ENCODE results near the gene ZNF32.
"Not testable (repeated sequence)": the region's sequence is repeated elsewhere in the genome, so short reads cannot be mapped to it uniquely, and the experiment has no call there.

ZNF32 gene

DNA sequence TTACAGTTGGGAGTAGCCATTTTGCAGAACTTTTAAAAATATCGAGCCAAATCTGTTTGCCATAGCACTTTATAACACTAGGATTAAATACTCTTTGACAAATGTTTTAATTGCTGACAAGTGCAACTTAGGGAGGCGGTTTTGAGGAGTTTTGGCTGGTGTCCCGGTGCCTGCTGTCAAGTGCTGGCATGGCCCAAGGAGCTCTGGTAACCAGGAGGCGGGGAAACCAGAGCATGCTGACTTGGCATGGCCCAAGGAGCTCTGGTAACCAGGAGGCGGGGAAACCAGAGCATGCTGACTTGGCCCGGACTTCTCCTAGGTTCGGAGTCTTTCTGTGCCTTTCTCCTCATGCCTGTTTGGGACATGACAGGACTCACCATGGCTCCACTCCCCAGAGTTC lies 30.8 kb upstream of the ZNF32 start:
- DNase-seq: no peak

DNA sequence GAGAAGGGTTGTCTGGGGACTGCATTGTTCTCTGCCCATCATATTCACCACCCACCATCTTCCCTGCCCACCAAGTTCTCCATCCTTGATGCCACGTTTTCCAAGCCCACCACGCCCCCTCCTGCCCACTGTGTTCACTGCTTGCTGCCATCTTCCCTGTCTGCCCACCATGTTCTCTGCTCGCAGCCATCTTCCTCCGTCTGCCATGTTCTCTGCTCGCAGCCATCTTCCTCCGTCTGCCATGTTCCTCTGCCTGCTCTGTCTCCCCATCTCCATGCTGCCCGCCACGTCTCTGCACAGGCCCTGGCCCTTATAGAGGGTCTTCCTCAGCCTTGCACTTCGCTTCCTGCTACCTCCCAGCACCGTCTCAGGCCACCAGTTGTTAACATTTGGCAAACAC lies 30.0 kb upstream of the ZNF32 start:
- no peak for DNase-seq

- no peak for DNase-seq
Observed at GRCh38 chr10:43676901-43677300, 28.2 kb upstream of the ZNF32 start.

DNA sequence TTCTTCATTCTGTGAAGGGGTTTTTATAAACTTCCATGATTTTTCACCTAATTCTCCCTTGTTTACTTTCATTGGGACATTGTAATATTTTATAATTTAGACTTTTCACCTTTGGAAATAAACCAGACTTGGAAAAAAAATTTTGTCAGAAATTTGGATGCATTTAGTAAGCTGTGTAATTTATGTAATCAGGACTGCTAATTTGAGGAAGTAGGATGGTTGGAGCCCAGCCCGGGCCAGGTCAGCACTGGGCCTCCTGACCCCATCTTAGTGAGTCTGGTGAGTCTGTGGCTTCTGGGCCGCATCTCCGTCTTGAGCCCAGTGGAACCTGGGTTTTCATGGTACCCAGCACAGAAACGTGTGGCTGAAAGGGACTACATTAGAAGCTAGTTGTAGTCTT lies 27.6 kb upstream of the ZNF32 start:
- DNase-seq: no peak

DNA sequence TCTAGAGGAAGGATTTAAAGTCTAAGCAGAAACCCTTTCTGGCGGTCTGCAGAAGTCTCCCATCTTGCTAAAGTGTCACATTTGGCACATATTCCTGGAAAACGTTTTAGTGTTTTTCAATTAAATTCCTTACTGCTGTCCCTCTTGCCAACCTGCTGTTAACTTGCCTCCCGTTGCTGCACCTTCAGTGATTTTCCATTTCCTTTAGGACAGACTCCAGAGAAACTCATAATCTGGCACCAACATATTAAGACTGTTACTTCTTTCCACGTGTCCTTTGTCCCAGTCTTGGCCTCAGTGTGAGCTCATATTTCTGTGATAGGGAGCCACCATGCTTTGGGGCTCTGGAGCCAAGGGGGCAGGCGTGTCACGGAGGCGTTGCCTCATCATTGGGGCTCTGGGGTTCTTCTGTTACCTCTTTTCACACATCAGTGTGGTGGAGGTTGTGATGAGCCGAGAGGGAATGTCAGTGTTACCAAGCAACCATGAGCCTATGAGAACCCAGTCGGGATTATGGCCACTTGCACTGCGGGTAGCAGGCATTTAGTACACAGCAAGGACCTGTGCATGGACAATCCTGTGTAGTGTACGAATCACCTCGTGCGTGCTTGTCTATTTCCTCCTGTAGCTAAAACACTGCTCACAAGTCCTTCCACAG lies 26.0 kb upstream of the ZNF32 start:
- DNase-seq: no peak

- DNase-seq: no peak
Observed at GRCh38 chr10:43673471-43673870, 24.8 kb upstream of the ZNF32 start.

- peak; percentile 9 for DNase-seq
Observed at GRCh38 chr10:43671659-43672531, 23.2 kb upstream of the ZNF32 start.

DNA sequence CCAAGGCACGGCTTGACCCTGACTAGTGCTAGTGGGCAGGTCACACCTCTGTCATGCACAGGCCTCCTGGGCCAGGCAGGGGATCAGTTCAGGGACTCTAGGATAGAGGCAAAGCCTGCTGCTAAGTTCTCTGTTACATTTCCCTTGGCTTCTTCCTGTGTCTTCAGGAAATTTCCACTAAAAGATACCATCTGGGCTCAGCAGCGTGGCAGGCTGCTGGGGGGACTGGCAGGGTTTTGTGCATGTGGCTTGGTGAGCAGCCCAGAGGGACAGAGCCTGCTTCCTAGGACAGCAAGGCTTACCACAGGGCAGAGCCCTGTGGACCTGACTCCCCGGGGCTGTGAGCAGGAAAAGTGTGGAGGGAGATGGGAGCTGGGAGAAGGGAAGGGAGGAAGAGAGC lies 20.7 kb upstream of the ZNF32 start:
- DNase-seq: no peak

GRCh38 chr10:43667761-43668386 lies 19.2 kb upstream of the ZNF32 start:
- no peak for DNase-seq

GRCh38 chr10:43667317-43667731 lies 18.6 kb upstream of the ZNF32 start:
- DNase-seq: no peak

- no peak for DNase-seq
Observed at GRCh38 chr10:43666552-43666951, 17.9 kb upstream of the ZNF32 start.

DNA sequence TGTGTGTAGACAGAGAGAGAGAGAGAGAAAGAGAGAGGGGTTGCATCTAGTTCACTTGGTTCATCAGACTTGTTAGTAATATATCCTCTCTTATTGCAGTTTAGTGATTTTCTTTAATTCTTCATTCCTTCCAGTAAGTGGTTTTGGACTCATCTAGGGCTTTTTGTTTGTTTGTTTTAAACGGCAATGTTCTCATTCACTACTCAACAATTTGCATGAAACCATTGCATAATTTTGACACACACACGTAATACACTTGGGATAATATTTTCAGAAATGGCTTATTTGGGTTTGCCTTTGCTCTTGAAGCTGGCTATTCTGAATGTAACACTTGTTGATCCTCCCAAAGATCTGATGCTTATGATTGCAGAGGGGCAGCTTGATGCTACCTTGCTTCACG lies 16.4 kb upstream of the ZNF32 start:
- no peak for DNase-seq

GRCh38 chr10:43658227-43658626 lies 9.5 kb upstream of the ZNF32 start:
- no peak for DNase-seq

DNA sequence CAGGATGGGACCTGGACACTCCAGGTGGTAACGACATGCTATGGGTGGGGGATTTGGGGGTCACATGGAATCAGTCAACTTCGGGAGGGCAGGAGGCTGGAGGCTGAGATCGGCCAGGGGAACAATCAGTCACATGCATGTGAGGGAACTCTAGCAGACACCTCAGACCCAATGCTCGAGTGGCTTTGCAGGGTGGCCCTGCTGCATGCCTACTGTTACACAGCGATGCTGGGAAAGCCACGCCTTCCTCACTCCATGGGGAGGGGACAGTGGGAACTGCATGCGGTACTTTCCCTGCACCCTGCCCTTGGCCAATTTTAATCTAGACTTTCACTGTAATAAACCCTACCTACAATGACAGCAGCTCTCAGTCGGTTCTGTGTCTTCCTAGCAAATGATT lies 6.6 kb upstream of the ZNF32 start:
- DNase-seq: no peak

DNA sequence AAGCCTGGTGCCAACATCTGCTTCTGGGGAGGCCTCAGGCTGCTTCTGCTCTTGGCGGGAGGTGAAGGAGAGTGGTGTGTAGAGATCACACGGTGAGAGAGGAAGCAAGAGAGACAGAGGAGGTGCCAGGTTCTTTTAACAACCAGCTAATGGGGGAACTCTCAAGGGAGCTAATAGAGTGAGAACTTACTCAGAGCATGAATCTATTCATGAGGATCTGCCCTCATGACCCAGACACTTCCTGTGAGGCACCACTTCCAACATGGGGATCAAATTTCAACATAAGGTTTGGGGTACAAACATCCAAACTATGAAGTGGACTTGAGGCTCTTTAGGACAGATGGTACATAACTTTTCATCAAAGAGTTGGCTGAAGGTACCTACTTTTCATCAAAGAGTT lies 5.1 kb upstream of the ZNF32 start:
- DNase-seq: no peak

GRCh38 chr10:43649185-43649523 lies 473 bp upstream of the ZNF32 start:
- no peak for DNase-seq

GRCh38 chr10:43648095-43648397 lies 635 bp downstream of the ZNF32 start:
- DNase-seq: peak; percentile 8

DNA sequence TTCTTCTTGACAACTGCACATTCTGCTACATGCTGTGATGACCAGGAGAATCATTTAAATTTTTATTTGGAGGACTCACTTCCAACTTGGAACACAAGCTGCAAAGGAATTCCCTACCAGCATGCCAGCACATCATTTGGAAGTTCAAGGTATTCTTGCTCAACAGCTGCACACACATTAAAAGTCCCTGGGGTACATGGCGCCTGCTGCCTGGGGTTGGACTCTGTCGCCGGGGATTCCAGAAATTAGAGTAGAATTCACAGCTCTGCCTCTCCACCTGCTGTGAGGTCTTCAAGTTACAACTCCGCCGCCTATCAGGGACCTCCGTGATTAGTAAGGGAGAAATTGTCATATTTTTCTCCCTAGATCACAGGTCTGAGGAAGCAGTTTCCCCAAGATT lies 1.1 kb downstream of the ZNF32 start:
- DNase-seq: peak; percentile 20

DNA sequence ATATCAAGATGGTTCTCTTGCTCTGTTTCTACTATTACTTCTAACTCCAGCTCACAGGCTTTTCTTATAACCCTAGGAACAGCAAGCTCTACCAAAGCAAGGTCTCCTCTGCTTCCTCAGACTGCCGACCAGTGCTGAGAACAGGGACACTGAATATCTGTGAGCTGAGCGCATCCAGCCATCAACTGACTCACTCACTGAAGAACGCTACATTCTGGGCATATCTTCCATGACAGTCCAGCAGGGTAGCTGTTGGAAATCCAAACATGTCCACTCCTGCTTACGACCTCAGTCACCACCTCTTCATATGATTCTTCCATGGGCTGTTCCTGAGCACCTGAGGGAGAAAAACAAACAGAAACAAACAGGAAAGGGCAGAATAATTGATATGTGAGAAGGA lies 2.8 kb downstream of the ZNF32 start:
- no peak for DNase-seq

DNA sequence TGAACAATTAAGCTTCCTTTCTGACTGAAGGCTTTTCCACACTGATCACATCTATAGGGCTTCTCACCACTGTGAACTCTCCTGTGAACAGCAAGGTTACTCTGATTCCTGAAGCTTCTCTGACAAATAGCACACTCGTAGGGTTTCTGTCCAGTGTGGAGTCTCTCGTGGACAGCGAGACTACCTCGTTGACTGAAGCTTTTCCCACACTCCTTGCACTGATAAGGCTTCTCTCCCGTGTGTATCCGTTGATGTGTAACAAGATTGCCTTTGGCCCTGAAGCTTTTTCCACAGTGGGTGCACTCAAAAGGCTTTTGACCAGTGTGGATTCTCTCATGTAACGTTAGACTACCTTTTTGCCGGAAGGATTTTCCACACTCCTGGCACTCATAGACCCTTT lies 4.4 kb downstream of the ZNF32 start:
- DNase-seq: no peak

GRCh38 chr10:43640603-43641002 lies 8.1 kb downstream of the ZNF32 start:
- DNase-seq: no peak

DNA sequence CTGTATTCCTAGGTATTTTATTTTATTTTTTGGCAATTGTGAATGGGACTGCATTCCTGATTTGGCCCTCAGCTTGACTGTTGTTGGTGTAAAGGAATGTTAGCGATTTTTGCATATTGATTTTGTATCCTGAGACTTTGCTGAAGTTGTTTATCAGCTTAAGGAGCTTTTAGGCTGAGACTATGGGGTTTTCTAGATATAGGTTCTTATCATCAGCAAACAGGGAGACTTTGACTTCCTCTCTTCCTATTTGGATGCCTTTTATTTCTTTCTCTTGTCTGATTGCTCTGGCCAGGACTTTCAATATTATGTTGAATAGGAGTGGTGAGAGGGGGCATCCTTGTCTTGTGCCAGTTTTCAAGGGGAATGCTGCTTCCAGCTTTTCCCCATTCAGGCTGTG lies 12.9 kb downstream of the ZNF32 start:
- not testable (repeated sequence) for DNase-seq

GRCh38 chr10:43628956-43629355 lies 19.7 kb downstream of the ZNF32 start:
- DNase-seq: no peak

DNA sequence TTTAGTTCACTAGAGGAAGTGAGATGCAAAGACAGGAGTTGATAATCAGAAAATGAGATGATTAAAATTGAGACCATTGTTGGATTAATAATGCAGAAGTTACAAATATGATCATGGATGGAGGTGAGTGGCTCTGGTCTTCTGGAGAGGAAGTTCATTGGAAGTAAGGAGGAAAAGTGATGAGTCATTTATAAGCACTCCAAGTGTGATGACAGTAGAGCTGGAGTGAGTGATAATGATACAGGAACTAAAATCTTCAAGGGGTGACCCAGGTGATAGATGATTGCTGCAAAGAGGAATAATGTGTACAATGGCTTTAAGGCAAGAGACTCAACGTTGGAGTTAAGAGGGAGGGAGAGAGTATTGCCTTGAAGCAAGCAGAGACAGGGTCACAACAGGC lies 20.7 kb downstream of the ZNF32 start:
- no peak for DNase-seq

DNA sequence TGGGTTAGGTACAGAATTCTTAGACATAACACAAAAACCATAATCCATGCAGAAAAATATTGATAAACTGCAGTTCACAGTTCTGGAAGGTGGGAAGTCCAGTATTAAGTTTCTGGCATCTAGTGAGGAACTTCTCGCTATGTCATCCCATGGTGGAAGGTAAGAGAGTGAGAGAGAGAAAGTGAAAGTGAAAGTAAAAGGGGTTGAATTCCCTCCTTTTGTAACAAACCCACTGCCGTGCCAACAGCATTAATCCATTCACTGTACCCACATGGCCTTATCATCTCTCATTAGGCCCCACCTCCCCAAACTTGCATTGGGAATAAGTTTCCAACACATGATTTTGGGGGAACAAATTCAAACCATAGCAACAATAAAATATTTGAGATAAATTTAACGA lies 25.3 kb downstream of the ZNF32 start:
- no peak for DNase-seq
